Measurements from ENCODE around the gene SIAE. TPM values are rescaled to one million over a fixed set of nuclear protein-coding genes. Genes with fewer than 3 reads are reported as not detected.

The SIAE gene
- polyA plus RNA-seq, 3 donors: 6.7 to 8.9 (median 7.8) TPM

GRCh38 chr11:124592627-124593026 is 80.9 kb downstream of the SIAE start:
- no peak overlapping the region for H3K9ac ChIP-seq (ENCODE audit: insufficient read depth, low read length, poor library complexity, severe bottlenecking)
- intact Hi-C loops (cut with micrococcal nuclease): no loop called here
- H3K9me3 ChIP-seq (replicated peaks in 1 of 2; ENCODE audit: control insufficient read depth in 1 of 2, insufficient read depth in 1 of 2, low read length in 2 of 2): no peaks in the 10 kb centered on the region
- Mint-ChIP-seq H3K4me3 (no peak overlapping the region), H3K27ac (no peak overlapping the region), H3K9me3 (no peaks in the 10 kb centered on the region), H3K4me1 (no peaks in the 10 kb centered on the region), H3K36me3 (no peaks in the 10 kb centered on the region), H3K27me3 (ENCODE audit: low read depth in 3 of 3) (peaks cover 7 to 16% (median 8%) of the 10 kb centered on the region in 3 donors)
- 83% methylated on average over 3 of the region's 6 CpGs for WGBS (ENCODE audit: insufficient coverage)
- no peaks in the 10 kb centered on the region for H3K27me3 ChIP-seq (ENCODE audit: control insufficient read depth in 2 of 2, insufficient read depth in 2 of 2, low read length in 2 of 2)
- no peaks in the 10 kb centered on the region for H3K79me2 ChIP-seq (ENCODE audit: insufficient read depth, low read length)
- no peaks in the 10 kb centered on the region for H4K20me1 ChIP-seq (ENCODE audit: insufficient read depth, low read length)
- H3K4me2 ChIP-seq (replicated peaks; ENCODE audit: extremely low read depth, low read length, poor library complexity, severe bottlenecking): no peak overlapping the region
- H3K27ac ChIP-seq (ENCODE audit: low read depth in 1 of 2, low read length in 2 of 2): no peak overlapping the region
- DNase-seq: no peak
- TF ChIP-seq CTCF (IDR thresholded peaks at IDR 0.05): no peak
- H3K36me3 ChIP-seq (replicated peaks in 1 of 2; ENCODE audit: control insufficient read depth in 1 of 2, insufficient read depth in 2 of 2, low read length in 2 of 2): no peaks in the 10 kb centered on the region
- H3K4me3 ChIP-seq (replicated peaks in 1 of 3; ENCODE audit: low read depth in 2 of 3, low read length in 3 of 3): no peak overlapping the region
- no peak overlapping the region for H2AFZ ChIP-seq (ENCODE audit: insufficient read depth, low read depth, low read length, poor library complexity, severe bottlenecking)
- H3K4me1 ChIP-seq (ENCODE audit: control insufficient read depth in 1 of 2, insufficient read depth in 2 of 2, low read length in 2 of 2): no peaks in the 10 kb centered on the region

GRCh38 chr11:124591430-124591829 is 82.1 kb downstream of the SIAE start:
- Mint-ChIP-seq H3K27me3 (ENCODE audit: low read depth in 3 of 3) (peaks cover 9 to 14% (median 10%) of the 10 kb centered on the region in 3 donors), H3K27ac (no peak overlapping the region), H3K36me3 (no peaks in the 10 kb centered on the region), H3K9me3 (no peaks in the 10 kb centered on the region), H3K4me1 (no peaks in the 10 kb centered on the region), H3K4me3 (no peak overlapping the region)
- DNase-seq: no peak
- intact Hi-C loops (cut with micrococcal nuclease): no loop called here
- no peak overlapping the region for H3K4me2 ChIP-seq (replicated peaks; ENCODE audit: extremely low read depth, low read length, poor library complexity, severe bottlenecking)
- no peaks in the 10 kb centered on the region for H3K27me3 ChIP-seq (ENCODE audit: control insufficient read depth in 2 of 2, insufficient read depth in 2 of 2, low read length in 2 of 2)
- no peaks in the 10 kb centered on the region for H3K4me1 ChIP-seq (ENCODE audit: control insufficient read depth in 1 of 2, insufficient read depth in 2 of 2, low read length in 2 of 2)
- no peak overlapping the region for H3K27ac ChIP-seq (ENCODE audit: low read depth in 1 of 2, low read length in 2 of 2)
- no peaks in the 10 kb centered on the region for H3K9me3 ChIP-seq (replicated peaks in 1 of 2; ENCODE audit: control insufficient read depth in 1 of 2, insufficient read depth in 1 of 2, low read length in 2 of 2)
- no peak overlapping the region for H3K4me3 ChIP-seq (replicated peaks in 1 of 3; ENCODE audit: low read depth in 2 of 3, low read length in 3 of 3)
- no peaks in the 10 kb centered on the region for H4K20me1 ChIP-seq (ENCODE audit: insufficient read depth, low read length)
- H3K79me2 ChIP-seq (ENCODE audit: insufficient read depth, low read length): no peaks in the 10 kb centered on the region
- H3K36me3 ChIP-seq (replicated peaks in 1 of 2; ENCODE audit: control insufficient read depth in 1 of 2, insufficient read depth in 2 of 2, low read length in 2 of 2): no peaks in the 10 kb centered on the region
- 93% methylated on average over 2 of the region's 2 CpGs for WGBS (ENCODE audit: insufficient coverage)
- H3K9ac ChIP-seq (ENCODE audit: insufficient read depth, low read length, poor library complexity, severe bottlenecking): no peak overlapping the region
- H2AFZ ChIP-seq (ENCODE audit: insufficient read depth, low read depth, low read length, poor library complexity, severe bottlenecking): no peak overlapping the region
- no peak for TF ChIP-seq CTCF (IDR thresholded peaks at IDR 0.05)

Measured in CD14-positive monocyte (primary cell).